Measurements from ENCODE around the gene FNIP2.

FNIP2 gene

DNA sequence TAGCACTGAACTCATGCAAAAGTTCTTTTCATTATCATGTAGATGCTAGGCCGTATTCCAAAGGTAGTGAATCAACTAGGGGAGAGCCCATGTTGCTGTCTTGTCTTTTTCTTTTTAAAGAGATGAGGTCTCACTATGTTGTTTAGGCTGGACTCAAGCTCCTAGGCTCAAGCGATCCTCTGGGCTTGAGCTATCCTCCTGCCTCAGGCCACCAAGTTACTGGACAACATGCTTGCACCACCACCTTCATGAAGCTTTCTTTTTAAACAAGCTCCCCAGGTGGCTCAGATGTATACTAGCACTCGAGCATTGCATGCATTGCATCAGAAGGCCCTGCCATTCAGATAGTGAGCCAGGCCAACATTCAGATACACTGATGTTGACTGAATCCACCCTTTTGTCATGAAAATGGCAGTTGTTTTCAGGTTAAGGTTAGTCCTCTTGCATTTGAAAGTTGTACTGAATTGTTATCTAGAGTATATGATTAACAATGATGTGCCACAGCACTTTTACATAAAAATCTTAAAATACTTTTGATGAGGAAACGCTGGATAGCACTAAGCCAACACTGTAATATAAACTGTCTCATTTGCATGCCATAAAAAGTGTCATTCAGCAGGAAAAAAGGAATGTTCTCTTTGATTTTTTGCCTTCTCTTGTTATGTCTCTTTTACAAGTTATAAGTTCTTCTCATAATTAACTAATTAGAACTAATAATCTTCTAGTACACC, 76.7 kb downstream of the FNIP2 start:
- peaks cover 5% of the 10 kb centered on the region for H3K4me1 Mint-ChIP-seq (ENCODE audit: low read depth)
- no peak overlapping the region for H3K4me3 Mint-ChIP-seq
- H3K27me3 Mint-ChIP-seq, result no peaks in the 10 kb centered on the region
- no peaks in the 10 kb centered on the region for H3K9me3 Mint-ChIP-seq (ENCODE audit: low read depth)
- peaks cover 12% of the 10 kb centered on the region for H3K36me3 Mint-ChIP-seq
- H3K27ac Mint-ChIP-seq, result no peak overlapping the region

DNA sequence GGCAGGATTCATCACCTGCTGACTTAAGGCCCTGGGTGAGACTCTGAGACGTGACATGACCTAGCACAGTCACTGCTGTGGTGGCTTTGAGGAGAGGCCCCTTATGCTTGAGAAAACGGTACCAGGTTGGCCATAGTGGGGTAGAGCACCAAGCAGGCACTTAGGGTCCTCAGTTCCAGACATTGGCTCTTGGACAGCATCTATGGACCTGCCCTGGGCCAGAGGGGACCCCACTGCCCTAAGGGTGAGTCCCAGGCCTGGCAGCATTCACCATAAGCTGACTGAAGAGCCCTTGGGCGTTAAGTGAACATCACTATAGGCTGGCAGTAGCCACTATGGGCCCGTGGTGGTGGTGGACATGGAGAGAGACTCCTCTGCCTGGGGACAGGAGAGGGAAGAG, 78.7 kb downstream of the FNIP2 start:
- no peaks in the 10 kb centered on the region for H3K27me3 Mint-ChIP-seq
- no peak overlapping the region for H3K27ac Mint-ChIP-seq
- H3K36me3 Mint-ChIP-seq, result peaks cover 12% of the 10 kb centered on the region
- peaks cover 8% of the 10 kb centered on the region for H3K4me1 Mint-ChIP-seq (ENCODE audit: low read depth)
- no peak overlapping the region for H3K4me3 Mint-ChIP-seq
- H3K9me3 Mint-ChIP-seq (ENCODE audit: low read depth), result no peaks in the 10 kb centered on the region

DNA sequence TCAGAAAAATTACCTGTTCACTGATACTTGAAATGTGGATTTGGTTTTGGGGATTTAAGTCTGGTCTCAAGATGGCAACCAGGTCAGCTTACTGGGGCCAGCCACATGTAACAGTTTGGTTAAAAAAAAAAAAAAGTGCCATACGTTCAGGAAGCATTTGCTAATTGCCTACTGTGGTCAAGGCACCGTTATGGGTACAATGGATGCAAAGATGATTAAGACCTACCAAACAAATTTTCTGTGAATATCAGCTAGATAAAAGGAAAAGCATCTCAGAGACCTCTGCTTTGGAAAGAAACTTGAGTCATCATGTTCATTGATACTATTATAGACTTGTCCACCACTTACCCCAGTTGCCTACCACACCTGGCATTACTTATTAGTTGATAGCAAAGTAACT, 80.9 kb downstream of the FNIP2 start:
- Mint-ChIP-seq H3K27ac (peak overlapping the region; percentile 2), H3K4me3 (no peak overlapping the region), H3K36me3 (peaks cover 12% of the 10 kb centered on the region), H3K27me3 (no peaks in the 10 kb centered on the region), H3K4me1 (ENCODE audit: low read depth) (peaks cover 8% of the 10 kb centered on the region), H3K9me3 (ENCODE audit: low read depth) (no peaks in the 10 kb centered on the region)

DNA sequence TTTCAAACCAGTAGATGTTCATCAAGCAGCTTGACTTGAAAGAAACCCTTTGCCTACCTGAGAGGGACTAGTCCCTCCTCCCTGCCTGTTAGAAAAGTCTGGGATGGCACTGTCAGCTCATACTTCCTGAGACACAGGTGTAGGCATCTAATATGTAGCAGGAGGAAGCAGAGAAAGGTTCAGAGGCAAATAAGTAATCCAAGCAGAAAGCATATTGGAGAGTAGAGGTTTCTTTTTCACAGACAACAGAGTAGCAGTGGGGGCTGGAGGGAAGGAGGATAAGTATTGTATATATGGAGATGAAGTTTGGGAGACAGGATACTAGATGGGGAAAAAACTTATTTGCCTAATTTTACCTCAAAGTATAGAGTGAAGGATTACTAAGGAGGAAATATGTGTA, 81.5 kb downstream of the FNIP2 start:
- H3K36me3 Mint-ChIP-seq, result peaks cover 14% of the 10 kb centered on the region
- no peaks in the 10 kb centered on the region for H3K9me3 Mint-ChIP-seq (ENCODE audit: low read depth)
- H3K27ac Mint-ChIP-seq, result no peak overlapping the region
- peaks cover 8% of the 10 kb centered on the region for H3K4me1 Mint-ChIP-seq (ENCODE audit: low read depth)
- no peak overlapping the region for H3K4me3 Mint-ChIP-seq
- no peaks in the 10 kb centered on the region for H3K27me3 Mint-ChIP-seq

- no peak overlapping the region for H3K27ac Mint-ChIP-seq
- peaks cover 8% of the 10 kb centered on the region for H3K4me1 Mint-ChIP-seq (ENCODE audit: low read depth)
- H3K4me3 Mint-ChIP-seq, result no peak overlapping the region
- no peaks in the 10 kb centered on the region for H3K27me3 Mint-ChIP-seq
- H3K36me3 Mint-ChIP-seq, result peaks cover 18% of the 10 kb centered on the region
- no peaks in the 10 kb centered on the region for H3K9me3 Mint-ChIP-seq (ENCODE audit: low read depth)
Observed at GRCh38 chr4:158850800-158851644, 82.2 kb downstream of the FNIP2 start.

DNA sequence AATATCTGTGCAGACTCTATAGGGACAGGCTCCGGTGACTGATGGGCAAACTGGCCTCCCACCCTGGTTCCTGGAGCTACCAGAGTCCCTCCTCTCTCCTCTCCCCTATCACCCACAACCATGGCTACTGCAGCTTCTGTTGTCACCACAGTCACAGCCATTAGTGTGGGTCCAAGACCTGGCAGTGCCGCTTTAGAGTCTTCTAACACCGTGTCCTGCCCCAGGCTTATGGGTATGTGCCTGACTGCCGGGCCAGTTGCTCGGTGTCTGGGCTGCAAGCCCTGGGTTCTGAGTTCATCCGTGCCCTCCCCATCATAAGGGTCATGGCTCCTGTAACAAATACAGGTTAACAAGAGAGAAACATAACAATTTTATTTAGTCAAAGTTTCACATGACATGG, 85.4 kb downstream of the FNIP2 start:
- H3K4me1 Mint-ChIP-seq (ENCODE audit: low read depth), result peaks cover 8% of the 10 kb centered on the region
- H3K4me3 Mint-ChIP-seq, result no peak overlapping the region
- H3K9me3 Mint-ChIP-seq (ENCODE audit: low read depth), result no peaks in the 10 kb centered on the region
- H3K27ac Mint-ChIP-seq, result no peak overlapping the region
- H3K36me3 Mint-ChIP-seq, result peaks cover 15% of the 10 kb centered on the region
- H3K27me3 Mint-ChIP-seq, result no peaks in the 10 kb centered on the region

DNA sequence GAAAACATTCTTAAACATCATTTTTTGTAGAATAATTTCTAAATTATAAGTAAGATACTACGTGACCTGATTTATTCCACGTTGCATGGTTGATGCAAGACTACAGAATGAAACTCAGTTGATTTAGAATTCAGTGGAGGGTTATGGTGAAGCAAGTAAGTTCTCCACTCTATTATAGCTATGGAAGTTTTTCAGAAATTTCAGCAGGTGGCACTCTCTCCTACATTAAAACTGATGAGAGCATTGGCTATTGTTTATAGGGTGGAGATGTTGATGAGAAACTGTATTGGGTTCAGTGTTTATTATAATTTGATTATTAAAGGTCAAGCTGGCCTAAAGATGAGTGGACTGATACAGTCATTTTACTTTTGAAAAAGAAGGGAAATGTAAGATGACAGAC, 88.0 kb downstream of the FNIP2 start:
- H3K4me3 Mint-ChIP-seq, result no peak overlapping the region
- no peak overlapping the region for H3K27ac Mint-ChIP-seq
- no peaks in the 10 kb centered on the region for H3K27me3 Mint-ChIP-seq
- no peaks in the 10 kb centered on the region for H3K4me1 Mint-ChIP-seq (ENCODE audit: low read depth)
- no peaks in the 10 kb centered on the region for H3K9me3 Mint-ChIP-seq (ENCODE audit: low read depth)
- H3K36me3 Mint-ChIP-seq, result peaks cover 18% of the 10 kb centered on the region

- Mint-ChIP-seq H3K27me3 (no peaks in the 10 kb centered on the region), H3K36me3 (peaks cover 26% of the 10 kb centered on the region), H3K27ac (no peak overlapping the region), H3K4me1 (ENCODE audit: low read depth) (no peaks in the 10 kb centered on the region), H3K9me3 (ENCODE audit: low read depth) (no peaks in the 10 kb centered on the region), H3K4me3 (no peak overlapping the region)
Observed at GRCh38 chr4:158857951-158858350, 89.1 kb downstream of the FNIP2 start.

GRCh38 chr4:158858410-158859199, 89.8 kb downstream of the FNIP2 start:
- H3K9me3 Mint-ChIP-seq (ENCODE audit: low read depth), result no peaks in the 10 kb centered on the region
- no peaks in the 10 kb centered on the region for H3K27me3 Mint-ChIP-seq
- no peak overlapping the region for H3K27ac Mint-ChIP-seq
- peaks cover 27% of the 10 kb centered on the region for H3K36me3 Mint-ChIP-seq
- H3K4me1 Mint-ChIP-seq (ENCODE audit: low read depth), result no peaks in the 10 kb centered on the region
- H3K4me3 Mint-ChIP-seq, result no peak overlapping the region

- H3K27me3 Mint-ChIP-seq, result no peaks in the 10 kb centered on the region
- H3K4me1 Mint-ChIP-seq (ENCODE audit: low read depth), result no peaks in the 10 kb centered on the region
- H3K4me3 Mint-ChIP-seq, result no peak overlapping the region
- peaks cover 25% of the 10 kb centered on the region for H3K36me3 Mint-ChIP-seq
- H3K27ac Mint-ChIP-seq, result no peak overlapping the region
- H3K9me3 Mint-ChIP-seq (ENCODE audit: low read depth), result no peaks in the 10 kb centered on the region
Observed at GRCh38 chr4:158859661-158860060, 90.8 kb downstream of the FNIP2 start.

- Mint-ChIP-seq H3K27ac (no peak overlapping the region), H3K9me3 (ENCODE audit: low read depth) (no peaks in the 10 kb centered on the region), H3K4me3 (no peak overlapping the region), H3K27me3 (no peaks in the 10 kb centered on the region), H3K4me1 (ENCODE audit: low read depth) (no peaks in the 10 kb centered on the region), H3K36me3 (peaks cover 22% of the 10 kb centered on the region)
Observed at GRCh38 chr4:158860856-158861255, 92.0 kb downstream of the FNIP2 start.

DNA sequence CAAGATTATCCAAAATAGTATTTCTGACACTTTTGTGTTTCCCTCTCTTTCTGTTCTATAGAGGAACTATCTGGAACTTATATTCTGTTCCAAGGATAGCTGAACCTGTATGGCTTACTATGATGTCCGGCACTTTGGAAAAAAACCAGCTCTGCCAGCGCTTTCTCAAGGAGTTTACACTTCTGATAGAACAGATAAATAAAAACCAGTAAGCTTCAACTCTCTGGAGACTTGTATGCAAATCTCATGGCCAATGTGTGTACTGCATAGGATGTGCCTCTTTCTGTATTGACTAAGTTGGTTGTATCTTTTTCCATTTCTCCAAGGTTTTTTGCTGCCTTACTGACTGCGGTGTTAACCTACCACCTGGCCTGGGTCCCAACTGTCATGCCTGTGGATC, 92.5 kb downstream of the FNIP2 start:
- Mint-ChIP-seq H3K36me3 (peaks cover 21% of the 10 kb centered on the region), H3K27me3 (no peaks in the 10 kb centered on the region), H3K4me1 (ENCODE audit: low read depth) (no peaks in the 10 kb centered on the region), H3K4me3 (no peak overlapping the region), H3K27ac (no peak overlapping the region), H3K9me3 (ENCODE audit: low read depth) (no peaks in the 10 kb centered on the region)

- Mint-ChIP-seq H3K36me3 (peaks cover 21% of the 10 kb centered on the region), H3K4me3 (no peak overlapping the region), H3K27me3 (no peaks in the 10 kb centered on the region)
Observed at GRCh38 chr4:158861766-158862165, 92.9 kb downstream of the FNIP2 start.

GRCh38 chr4:158863296-158863695, 94.5 kb downstream of the FNIP2 start:
- H3K36me3 Mint-ChIP-seq, result peaks cover 26% of the 10 kb centered on the region
- no peaks in the 10 kb centered on the region for H3K27me3 Mint-ChIP-seq
- no peak overlapping the region for H3K4me3 Mint-ChIP-seq
- H3K27ac Mint-ChIP-seq, result no peak overlapping the region
- H3K4me1 Mint-ChIP-seq (ENCODE audit: low read depth), result no peaks in the 10 kb centered on the region
- no peaks in the 10 kb centered on the region for H3K9me3 Mint-ChIP-seq (ENCODE audit: low read depth)

More at GRCh38 chr4:158861766-158862165, 92.9 kb downstream of the FNIP2 start:
- Mint-ChIP-seq H3K9me3 (ENCODE audit: low read depth) (no peaks in the 10 kb centered on the region), H3K4me1 (ENCODE audit: low read depth) (no peaks in the 10 kb centered on the region), H3K27ac (no peak overlapping the region)
